Left lung (tissue), 10 donors: ENCODE results near the gene DLGAP1. TPM values are rescaled to one million over a fixed set of nuclear protein-coding genes. Genes with fewer than 3 reads are reported as not detected.
A peak's percentile ranks its signal among the peaks of the same experiment; 100 is the strongest.

Experiments used
- ATAC-seq: fragments of 200-7000 bp; cut with Tn5 transposase; one replicate; pipeline ENCODE4 v1.9.1; 2020; ENCODE audit warnings: moderate library complexity
- DNase-seq, 4 donors: peaks; one replicate each; pipeline ENCODE4 v3.0.0-alpha.2; 2013 to 2020
- H3K27ac ChIP-seq, 2 donors: fragments of 200-600 bp; sonication (generic) in 1 of 2; one replicate each; pipeline versions ENCODE4 v1.5.0 to v1.8.0; 2020 to 2021
- H3K27me3 ChIP-seq, 2 donors: fragments of 200-600 bp; sonication (generic) in 1 of 2; one replicate each; pipeline versions ENCODE4 v1.5.0 to v1.8.0; 2020 to 2021
- H3K36me3 ChIP-seq, 2 donors: fragments of 200-600 bp; sonication (generic) in 1 of 2; one replicate each; pipeline versions ENCODE4 v1.5.0 to v1.8.0; 2020 to 2021
- H3K4me1 ChIP-seq, 2 donors: fragments of 200-600 bp; one replicate each; pipeline ENCODE4 v1.8.0; 2021
- H3K4me3 ChIP-seq, 2 donors: fragments of 200-600 bp; sonication (generic) in 1 of 2; one replicate each; pipeline versions ENCODE4 v1.5.0 to v1.8.0; 2020 to 2021; ENCODE audit warnings: mild to moderate bottlenecking in 1 of 2
- H3K9me3 ChIP-seq, 2 donors: fragments of 200-600 bp; sonication (generic) in 1 of 2; one replicate each; pipeline versions ENCODE4 v1.5.0 to v1.8.0; 2020 to 2021
- intact Hi-C, 2 donors: fragments of 100-400 bp; cut with DNase I; formaldehyde crosslinking; loops; one replicate each; pipeline versions ENCODE4 v1.11.2 to v1.14.2; 2022
- polyA plus RNA-seq, 6 donors: library from polyadenylated mRNA; unstranded; fragments of 120-200 nt; gene quantifications; one replicate each; pipeline ENCODE4 v1.2.1, GENCODE V29; 2013; ENCODE audit not compliant: insufficient read length in 6 of 6
- total RNA-seq, 2 donors: library from RNA; stranded (reverse); fragmentation: NEBNext Ultra II Directional; extraction: Animal tissue kit (Norgen Biotek cat#: 25700); gene quantifications; one replicate each; pipeline ENCODE4 v1.2.1, GENCODE V29; 2021
- TF ChIP-seq, protein P1 (sequence below), 2 donors: fragments of 200-600 bp; sonication (generic) in 1 of 2; IDR thresholded peaks; one replicate each; pipeline versions ENCODE4 v1.5.0 to v1.8.0; 2021; ENCODE audit warnings: antibody characterized with exemption in 2 of 2
- donor health status: DM: no; HTN: yes; CAD: no.
- donor health status: DM: no; HTN: no; CAD: no.

DLGAP1 gene
- total and polyA plus RNA-seq, 8 donors, result 1.6 to 4.0 (median 2.1) TPM

DNA sequence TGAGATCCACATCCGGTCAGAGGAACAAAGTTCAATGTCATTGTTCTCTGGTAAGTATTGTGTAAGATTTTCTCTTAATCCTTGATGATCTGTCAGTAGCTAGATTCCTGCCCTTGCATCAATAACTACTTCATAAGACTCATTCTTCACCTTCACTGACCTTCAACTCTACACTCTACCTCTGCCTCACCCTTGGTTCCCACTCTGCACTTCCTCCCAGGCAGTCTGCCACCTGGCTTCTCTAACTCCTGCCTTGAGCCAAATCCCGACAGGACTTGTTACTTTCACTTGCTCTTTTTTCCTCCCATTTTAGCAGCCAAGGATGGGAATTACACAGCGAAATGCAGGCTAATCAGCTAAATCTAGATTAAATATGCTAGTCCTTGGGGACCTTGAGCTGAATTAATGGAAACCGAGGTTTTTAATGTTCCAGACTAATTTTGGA, 190.7 kb downstream of the DLGAP1 start:
- TF ChIP-seq, protein P1, sequence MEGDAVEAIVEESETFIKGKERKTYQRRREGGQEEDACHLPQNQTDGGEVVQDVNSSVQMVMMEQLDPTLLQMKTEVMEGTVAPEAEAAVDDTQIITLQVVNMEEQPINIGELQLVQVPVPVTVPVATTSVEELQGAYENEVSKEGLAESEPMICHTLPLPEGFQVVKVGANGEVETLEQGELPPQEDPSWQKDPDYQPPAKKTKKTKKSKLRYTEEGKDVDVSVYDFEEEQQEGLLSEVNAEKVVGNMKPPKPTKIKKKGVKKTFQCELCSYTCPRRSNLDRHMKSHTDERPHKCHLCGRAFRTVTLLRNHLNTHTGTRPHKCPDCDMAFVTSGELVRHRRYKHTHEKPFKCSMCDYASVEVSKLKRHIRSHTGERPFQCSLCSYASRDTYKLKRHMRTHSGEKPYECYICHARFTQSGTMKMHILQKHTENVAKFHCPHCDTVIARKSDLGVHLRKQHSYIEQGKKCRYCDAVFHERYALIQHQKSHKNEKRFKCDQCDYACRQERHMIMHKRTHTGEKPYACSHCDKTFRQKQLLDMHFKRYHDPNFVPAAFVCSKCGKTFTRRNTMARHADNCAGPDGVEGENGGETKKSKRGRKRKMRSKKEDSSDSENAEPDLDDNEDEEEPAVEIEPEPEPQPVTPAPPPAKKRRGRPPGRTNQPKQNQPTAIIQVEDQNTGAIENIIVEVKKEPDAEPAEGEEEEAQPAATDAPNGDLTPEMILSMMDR (IDR thresholded peaks at IDR 0.05), result no peak
- no peaks in the 10 kb centered on the region for H3K9me3 ChIP-seq
- H3K4me3 ChIP-seq, result no peak overlapping the region
- ATAC-seq, result peak; percentile 40
- no peaks in the 10 kb centered on the region for H3K27me3 ChIP-seq
- intact Hi-C loops, result no loop called here
- peak in 2 of 4 donors; percentile 6 to 36 for DNase-seq
- no peaks in the 10 kb centered on the region for H3K36me3 ChIP-seq
- H3K4me1 ChIP-seq, result no peaks in the 10 kb centered on the region
- H3K27ac ChIP-seq, result no peak overlapping the region

DNA sequence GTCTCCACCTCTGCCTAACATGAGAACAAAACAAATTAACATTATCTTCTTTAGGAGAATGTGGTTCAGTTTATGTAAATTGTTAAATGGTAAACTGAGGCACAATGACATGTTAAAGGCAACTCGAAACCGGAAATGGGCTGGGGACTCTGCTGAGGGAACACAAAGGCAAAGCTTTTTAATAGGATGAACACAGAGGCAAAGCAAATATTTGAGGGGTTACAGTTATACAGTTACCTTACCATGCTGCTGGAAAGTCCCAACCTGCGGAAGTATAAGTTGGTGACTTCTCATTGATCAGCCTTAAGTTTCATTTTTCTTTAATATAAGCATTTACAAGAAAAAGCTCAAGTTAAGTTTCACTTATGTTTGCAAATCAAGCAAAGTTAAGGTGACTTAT, 195.0 kb downstream of the DLGAP1 start:
- H3K4me3 ChIP-seq, result no peak overlapping the region
- no peak overlapping the region for H3K27ac ChIP-seq
- intact Hi-C loops, result no loop called here
- no peaks in the 10 kb centered on the region for H3K4me1 ChIP-seq
- H3K36me3 ChIP-seq, result no peaks in the 10 kb centered on the region
- no peak for ATAC-seq
- no peaks in the 10 kb centered on the region for H3K27me3 ChIP-seq
- TF ChIP-seq, protein P1 (IDR thresholded peaks at IDR 0.05), result no peak
- no peaks in the 10 kb centered on the region for H3K9me3 ChIP-seq
- DNase-seq, result no peak

DNA sequence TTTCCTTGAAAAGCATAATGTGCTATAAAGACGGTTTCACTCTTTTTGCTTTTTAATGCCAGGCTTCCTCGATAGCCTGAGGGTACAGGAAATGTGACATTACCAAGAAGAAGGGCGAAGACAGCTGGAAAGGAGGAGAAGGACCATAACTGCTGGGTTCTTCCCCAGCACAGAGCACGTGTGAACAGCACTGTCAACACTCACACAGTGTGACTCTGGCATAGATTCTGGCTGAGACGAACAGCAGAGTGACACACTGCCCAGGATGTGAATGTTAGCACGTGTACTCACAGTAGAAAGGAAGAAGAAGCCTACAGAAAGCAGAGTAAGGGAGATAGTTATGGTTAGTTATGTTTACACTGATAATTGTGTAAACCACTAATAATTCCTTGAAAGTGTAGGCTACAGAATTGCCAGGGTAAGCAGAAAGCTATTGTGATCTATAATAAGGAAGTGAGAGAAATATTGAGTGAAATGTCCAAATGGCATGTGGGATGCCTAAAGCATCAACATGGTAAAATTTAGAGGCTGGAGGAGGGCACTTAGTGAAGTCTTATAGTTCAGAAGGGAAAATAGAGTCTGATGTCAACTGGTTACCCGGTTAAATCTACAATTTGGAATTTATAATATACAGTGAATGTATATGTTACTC, 198.2 kb downstream of the DLGAP1 start:
- H3K27me3 ChIP-seq, result no peaks in the 10 kb centered on the region
- intact Hi-C loops, result no loop called here
- no peak overlapping the region for H3K27ac ChIP-seq
- DNase-seq (no peak), ATAC-seq (no peak)
- no peak overlapping the region for H3K4me3 ChIP-seq
- H3K36me3 ChIP-seq, result no peaks in the 10 kb centered on the region
- TF ChIP-seq, protein P1 (IDR thresholded peaks at IDR 0.05), result no peak
- no peaks in the 10 kb centered on the region for H3K4me1 ChIP-seq
- H3K9me3 ChIP-seq, result no peaks in the 10 kb centered on the region

DNA sequence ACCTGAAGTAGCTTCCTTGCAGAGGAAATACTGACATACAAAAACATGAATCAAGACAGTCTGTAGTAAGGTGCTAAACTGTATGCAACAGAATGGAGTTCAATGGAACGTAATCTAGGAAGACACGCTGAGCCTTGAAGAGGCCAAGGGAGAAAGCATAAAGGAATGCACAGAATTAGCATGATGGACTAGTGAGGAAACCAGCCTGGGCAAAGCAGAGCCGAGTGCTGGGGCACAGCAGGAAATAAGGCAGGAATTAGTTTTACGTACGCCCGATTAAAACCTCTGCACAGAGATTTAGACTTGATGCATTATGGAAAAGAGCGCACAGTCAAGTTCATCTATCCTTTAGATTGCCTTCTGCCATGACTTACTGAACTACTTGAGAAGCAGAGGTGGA, 200.3 kb downstream of the DLGAP1 start:
- TF ChIP-seq, protein P1 (IDR thresholded peaks at IDR 0.05), result no peak
- intact Hi-C loops, result no loop called here

DNA sequence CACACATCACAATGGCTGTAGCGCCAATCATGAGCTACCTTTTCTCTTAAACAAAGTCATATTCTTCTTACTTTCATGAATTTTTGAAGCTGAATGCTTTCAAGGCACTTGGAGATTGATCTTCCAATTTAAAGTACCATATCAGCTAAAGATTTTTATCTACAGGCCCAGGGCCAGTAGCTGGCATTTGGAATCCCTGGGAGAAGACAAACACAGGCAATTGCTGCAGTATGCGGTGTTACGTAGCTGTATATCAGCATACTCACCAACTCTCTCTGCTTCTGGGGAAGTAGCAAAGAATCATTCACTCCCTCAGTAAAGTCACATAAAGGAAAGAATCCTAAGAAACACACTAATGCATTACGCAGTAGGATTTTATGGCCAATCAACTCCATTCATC, 202.3 kb downstream of the DLGAP1 start:
- TF ChIP-seq, protein P1 (IDR thresholded peaks at IDR 0.05), result no peak
- Histone ChIP-seq H3K27ac (no peak overlapping the region), H3K27me3 (no peaks in the 10 kb centered on the region), H3K4me1 (no peaks in the 10 kb centered on the region), H3K36me3 (no peaks in the 10 kb centered on the region), H3K9me3 (no peaks in the 10 kb centered on the region), H3K4me3 (no peak overlapping the region)
- ATAC-seq (no peak), DNase-seq (no peak)
- intact Hi-C loops, result no loop called here

More for the DNA sequence above, 200.3 kb downstream of the DLGAP1 start:
- Histone ChIP-seq H3K27ac (no peak overlapping the region), H3K36me3 (no peaks in the 10 kb centered on the region), H3K4me1 (no peaks in the 10 kb centered on the region), H3K9me3 (no peaks in the 10 kb centered on the region), H3K4me3 (no peak overlapping the region), H3K27me3 (no peaks in the 10 kb centered on the region)
- DNase-seq (no peak), ATAC-seq (no peak)
